Activated CD8-positive, alpha-beta memory T cell treated with anti-CD3 and anti-CD28 coated beads for 36 hours (primary cell): Measurements from ENCODE around the gene BAHCC1. TPM values are rescaled to one million over a fixed set of nuclear protein-coding genes. Genes with fewer than 3 reads are reported as not detected.

Source experiments
- CTCF ChIA-PET: fragments of 350-600 bp; sonication (Branson Sonifier 250); formaldehyde crosslinking; loops from one replicate; lab custom pipeline; 2021; ENCODE audit warnings: antibody characterized with exemption; lab: Charles Lee
- POLR2A ChIA-PET: fragments of 350-600 bp; sonication (Branson Sonifier 250); formaldehyde crosslinking; loops from one replicate; lab custom pipeline; 2021; ENCODE audit warnings: antibody characterized with exemption; lab: Charles Lee
- total RNA-seq, 2 experiments: library from RNA; stranded (reverse); gene quantifications; one replicate each; pipeline ENCODE4 v1.2.3, GENCODE V29; 2021

Gene BAHCC1
- total RNA-seq, 2 experiments from 2014 or later = not detected

DNA sequence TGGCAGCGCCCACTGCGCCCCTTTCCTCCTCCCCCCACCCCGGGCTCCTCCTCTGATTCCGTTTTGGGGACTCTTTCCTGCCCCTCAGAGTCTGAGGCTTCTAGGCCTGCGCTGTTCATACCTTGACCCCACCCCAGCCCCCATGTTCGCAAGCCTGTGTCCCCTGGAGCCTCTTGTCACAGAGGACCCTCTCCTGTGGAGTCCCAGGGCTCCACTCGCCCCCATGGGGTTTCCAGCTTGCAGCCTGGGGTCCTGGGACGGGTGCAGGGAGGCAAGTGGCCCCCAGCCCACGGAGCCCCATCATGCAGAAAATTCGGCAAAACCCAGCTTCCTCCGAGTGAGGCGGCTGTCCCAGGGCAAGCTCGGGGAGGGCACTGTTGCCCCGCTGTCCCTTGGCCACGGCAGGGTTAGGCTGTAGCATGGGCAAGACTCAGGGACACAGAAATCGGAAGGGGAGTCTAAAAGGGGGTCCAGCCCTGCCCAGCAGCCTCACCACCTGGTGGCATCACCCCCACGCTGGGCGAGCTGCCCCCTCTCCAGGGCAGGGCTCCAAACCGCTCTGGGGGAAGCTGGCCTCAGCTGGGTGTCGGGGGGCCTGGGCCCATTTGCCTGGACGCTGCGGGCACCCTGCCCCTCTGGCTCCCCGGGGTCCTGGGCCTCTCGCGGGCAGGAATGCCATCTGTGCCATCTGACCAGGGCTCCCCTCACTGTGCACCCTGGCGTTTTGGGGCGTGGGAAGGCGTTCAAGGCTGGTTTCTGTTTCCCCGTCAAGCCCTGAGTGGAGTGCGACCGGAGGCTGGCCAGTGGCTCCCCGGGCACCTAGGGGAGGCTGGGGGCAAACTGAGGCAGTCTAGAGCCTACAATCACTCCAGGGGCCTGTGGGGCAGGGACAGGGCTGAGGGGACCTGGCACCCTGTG lies 11.5 kb upstream of the BAHCC1 start:
- CTCF ChIA-PET = no interaction called here
- POLR2A ChIA-PET = no interaction called here

DNA sequence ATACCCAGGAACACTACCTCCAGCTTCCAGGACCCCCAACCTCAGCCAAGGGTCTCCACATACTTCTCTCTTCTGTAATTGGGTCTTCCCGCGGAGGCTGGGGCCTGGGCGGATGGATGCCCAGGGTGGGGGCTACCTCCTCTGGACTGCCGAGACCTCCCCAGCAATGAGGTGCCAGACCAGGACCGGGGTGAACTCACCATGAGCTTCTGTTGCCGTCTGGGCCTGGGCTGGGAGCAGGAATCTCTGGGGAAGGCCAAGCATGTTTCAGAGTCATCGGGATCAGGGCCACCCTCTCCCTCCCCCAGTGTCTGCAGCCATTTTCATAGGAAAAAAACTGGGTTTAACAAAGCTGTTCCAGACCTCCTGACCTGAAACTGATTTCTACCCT lies 10.3 kb upstream of the BAHCC1 start:
- ChIA-PET POLR2A (no interaction called here), CTCF (interaction anchor here (0.6 to 1.1 kb wide), 2 partner anchors 20 to 100 kb away, joined by 3 read pairs; no protein-coding TSS in a partner anchor)

DNA sequence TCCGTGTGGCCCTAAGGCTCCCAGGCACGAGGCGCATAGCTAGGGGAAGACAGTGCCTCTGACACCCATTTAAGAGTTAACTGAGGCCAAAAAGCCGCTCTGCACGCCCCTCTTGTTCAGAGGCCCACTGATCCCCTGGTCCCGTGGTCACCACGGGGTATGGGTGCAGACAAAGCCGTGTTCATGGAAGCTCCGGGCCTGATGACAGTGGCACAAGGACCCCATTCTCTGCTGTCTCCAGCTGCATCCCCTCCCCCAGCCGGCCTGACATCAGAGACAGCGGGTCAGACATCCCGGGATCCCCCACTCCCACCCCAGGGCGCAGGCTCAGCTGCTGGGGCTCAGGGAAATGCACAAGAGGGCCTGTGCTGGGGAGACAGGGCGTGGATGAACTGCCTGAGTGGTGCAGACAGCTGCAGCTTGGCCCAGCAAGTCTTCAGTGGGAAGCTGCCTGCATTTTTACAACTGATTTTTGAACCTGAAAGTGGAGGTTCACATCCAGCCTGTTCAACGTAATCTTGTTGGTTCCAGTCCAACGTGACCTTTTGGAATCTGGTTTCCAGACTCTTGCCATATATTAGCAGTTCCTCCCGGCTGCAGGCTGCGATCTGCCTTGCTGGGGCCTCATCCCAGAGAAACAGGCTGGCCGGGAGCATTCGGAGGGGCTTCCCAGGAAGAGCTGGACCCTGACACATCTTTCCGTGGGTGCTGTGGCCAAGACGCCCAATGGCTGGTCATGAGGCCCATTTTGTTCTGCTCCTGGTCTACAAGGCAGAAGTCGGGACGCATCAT lies 9.7 kb upstream of the BAHCC1 start:
- CTCF ChIA-PET = interaction anchor here (1.1 to 1.2 kb wide), 2 partner anchors 20 to 51 kb away, joined by 3 read pairs; no protein-coding TSS in a partner anchor
- POLR2A ChIA-PET = no interaction called here

DNA sequence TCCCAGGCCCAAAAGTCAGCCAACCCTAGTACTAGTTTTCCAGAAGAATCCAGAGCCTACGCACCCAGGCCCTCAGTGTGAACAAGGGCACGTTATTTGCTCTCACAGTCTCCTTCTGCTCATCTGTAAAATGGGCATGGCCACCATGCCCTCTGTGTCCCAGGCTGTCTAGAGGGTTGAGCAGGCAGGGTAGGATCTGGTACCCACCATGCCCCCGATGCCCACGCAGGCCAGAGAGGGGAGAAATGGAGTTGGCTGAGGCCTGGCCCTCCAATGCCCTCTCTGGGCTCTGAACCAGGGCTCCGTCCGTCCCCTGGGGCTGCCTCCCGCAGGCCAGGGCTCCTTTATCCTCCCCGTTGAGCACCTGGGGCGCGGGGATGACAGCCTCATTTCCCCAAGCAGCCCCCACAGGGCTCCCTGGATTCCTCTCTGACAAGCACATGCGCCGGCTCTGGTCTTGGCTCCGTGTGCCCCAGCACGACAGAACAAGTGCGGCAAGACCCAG lies 9.1 kb upstream of the BAHCC1 start:
- ChIA-PET POLR2A (no interaction called here), CTCF (interaction anchor here (1.2 kb wide), 1 partner anchor 51 kb away, joined by 3 read pairs; no protein-coding TSS in a partner anchor)

DNA sequence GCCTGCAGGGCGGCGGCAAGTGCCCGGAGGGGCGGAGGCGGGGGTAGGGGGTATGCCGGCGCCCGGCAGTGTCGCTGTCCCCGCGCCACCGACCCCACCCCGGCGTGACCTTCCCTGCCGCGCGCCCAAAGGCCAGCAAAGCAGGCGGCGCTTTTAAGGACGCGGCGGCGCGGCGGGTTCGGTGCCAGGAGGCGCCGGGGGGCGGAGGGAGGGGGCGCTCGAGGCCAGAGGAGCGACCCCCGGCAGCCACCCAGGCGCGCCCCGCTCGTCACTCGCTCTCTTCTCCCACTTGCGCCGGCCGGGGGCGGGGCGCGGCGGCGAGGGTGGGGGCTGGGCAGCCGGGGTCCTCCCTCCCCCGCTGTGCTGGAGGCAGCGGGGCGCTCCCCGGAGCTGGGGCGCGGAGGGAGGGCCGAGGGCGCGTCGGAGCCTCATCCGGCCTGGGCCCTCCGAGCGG lies 8.6 kb upstream of the BAHCC1 start:
- POLR2A ChIA-PET = no interaction called here
- CTCF ChIA-PET = no interaction called here

DNA sequence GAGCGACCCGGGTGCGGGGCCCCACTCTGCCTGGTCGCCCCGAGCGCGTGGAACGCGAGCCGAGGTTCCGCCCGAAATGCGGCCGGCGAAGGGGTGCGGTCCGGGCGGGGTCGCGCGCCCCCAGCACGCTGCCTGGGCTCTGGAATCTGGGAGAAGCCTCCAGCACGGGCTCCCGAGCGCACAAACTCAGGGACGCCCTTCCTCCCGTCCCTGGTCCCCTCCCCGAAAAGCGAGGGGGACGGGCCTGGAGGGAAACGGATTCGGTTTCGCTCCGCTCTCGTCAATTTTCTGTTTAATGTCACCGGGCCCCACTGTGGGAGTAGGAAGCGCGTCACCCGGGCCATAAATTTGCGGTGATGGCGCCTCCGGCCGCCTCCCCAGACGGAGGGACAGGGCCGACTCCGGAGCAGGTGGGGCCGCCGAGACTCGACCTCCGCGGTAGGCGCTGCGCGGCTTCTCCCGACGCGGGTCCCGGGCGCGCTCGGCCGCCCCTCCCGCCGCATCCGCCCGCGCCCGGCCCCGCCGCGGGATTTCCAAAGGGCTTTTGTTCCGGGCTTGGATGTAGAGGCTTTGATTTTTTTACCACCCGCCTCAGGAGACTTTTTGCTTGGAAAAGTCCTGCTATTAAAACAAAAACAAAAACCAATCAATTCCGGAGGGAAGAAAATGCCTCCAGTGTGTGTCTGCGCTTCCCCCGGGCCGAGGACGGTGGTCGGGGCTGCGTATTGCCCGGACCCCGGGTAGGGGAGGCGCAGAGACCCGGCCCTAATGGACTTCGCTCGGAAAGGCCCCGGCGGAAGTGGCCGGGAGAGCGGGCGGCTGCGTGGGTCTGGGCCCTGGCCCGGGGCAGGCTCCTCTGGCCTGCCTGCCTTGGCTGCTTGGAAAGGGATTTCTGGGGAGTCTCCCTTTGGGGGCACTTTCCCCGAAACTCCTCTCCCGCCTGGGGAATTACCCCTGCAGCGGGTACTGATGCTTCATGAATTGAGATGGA lies 7.9 kb upstream of the BAHCC1 start:
- ChIA-PET CTCF (no interaction called here), POLR2A (no interaction called here)

DNA sequence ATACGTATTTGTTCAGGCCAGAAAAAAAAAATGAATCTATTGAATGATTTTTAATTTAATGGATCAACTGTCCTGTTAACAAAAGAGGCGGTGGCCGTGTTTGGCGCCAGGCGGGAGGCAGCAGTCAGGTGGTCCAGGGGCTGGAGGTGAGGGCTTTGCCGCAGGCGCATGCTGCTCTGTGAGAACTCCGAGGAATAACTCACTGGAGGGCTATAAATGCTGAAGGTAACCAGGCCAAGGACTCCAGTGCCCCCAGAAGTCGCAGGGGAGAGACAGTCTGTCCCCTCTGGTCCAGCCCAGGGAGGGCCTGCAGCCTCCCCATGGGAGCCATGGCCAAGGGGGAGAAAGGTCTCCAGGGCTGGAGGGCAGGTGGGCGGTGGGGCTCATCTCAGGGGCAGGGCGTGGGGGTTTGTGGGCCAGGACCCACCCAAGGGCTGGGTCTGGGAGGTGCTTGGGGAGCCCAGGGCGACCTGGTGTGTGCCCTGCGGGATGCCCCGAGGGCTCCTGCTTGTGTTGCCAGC lies 7.1 kb upstream of the BAHCC1 start:
- ChIA-PET POLR2A (no interaction called here), CTCF (no interaction called here)

DNA sequence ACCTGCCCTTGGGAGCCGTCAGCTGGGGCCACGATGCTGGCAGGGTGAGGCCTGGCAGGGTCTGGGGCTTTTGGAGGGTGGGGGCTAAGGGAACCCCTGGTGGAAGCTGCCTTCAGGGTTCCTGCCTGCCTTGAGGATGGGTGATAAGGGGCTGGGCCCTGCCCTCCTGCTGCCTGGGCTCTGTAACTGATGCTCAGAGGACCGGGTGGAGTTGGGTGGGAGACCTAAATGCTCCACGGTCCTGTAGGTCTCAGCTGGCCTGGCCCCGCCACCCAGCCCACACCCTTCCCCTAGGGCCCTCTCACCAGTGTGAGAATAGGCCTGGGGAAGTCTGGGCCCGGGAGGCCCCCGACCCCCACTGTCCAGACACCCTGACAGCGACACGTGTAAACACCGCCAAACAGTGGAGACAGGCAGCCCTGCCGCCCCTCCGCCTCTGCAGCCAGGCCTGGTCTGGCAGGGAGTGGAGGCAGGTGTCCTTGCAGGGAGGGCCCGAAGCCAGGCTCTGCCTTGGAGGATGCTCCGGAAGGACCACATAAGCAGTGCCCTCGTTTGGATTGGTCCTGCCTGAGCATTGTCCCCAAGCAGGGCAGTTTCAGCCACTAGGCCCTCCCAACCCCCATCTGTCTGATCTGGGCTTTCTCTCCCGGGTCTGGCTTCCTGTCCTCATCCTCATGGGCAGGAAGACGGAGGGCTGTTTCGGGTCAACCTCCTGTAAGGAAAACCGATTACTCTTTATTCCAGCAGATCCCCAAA lies 6.5 kb upstream of the BAHCC1 start:
- ChIA-PET CTCF (no interaction called here), POLR2A (no interaction called here)

DNA sequence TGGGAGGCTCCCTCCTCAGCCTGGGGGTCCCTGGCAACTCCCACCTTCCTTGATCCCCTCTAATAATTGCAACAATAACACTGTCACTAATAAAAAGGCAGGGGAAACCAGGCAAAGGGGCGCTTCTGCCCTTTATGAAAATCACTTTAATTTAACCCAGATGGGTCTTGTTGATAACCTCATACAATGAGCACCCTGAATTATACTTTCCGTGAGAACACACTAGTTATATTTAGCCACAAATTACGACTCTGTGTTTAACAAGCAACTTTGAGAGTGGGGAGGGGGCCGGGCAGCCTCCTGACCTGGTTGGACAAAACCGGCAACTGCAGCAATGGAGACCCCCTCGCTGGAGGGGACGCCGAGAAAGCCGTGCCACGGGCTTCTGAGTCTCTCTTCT lies 5.7 kb upstream of the BAHCC1 start:
- POLR2A ChIA-PET = no interaction called here
- CTCF ChIA-PET = no interaction called here

DNA sequence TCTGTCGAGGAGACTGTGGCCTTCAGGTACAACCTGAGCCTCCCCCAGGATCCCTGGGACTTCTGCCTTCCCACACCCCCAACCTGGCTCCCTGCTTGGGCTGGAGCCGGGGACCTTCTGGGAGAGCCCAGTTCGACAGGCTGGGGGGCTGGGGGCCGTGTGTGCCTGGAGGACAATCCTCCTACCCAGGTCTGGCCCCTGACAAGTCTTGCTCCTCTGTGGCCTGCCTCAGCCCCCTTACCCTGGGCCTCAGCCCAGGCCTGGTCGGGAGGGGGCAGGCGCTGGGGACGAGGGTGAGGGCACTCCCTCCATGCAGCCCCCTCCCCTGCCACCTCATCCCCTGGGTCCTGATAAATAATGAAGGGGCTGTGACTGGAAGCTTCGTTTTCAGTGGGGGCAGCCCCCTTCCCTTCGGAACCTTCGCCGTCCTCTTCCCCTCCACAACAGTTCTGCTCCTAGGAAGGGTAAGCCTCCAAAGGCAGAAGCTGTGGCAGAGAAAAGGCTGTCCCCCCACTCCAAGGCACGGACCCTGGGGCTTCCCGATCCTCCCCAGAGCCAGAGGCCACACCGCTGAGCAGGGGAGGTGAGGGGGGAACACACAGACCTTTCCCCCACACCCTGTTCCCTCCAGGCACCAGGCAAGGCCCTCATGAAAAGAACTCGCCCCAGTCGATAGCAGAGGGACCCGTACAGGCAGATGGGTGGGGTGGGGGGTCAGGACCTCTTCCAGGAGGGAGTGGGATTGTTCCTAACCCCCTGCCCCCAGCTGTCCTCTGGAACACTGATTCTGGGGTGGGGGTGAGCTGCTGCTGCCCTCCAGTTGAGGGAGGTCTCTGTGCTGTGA lies 5.0 kb upstream of the BAHCC1 start:
- CTCF ChIA-PET = no interaction called here
- POLR2A ChIA-PET = no interaction called here

DNA sequence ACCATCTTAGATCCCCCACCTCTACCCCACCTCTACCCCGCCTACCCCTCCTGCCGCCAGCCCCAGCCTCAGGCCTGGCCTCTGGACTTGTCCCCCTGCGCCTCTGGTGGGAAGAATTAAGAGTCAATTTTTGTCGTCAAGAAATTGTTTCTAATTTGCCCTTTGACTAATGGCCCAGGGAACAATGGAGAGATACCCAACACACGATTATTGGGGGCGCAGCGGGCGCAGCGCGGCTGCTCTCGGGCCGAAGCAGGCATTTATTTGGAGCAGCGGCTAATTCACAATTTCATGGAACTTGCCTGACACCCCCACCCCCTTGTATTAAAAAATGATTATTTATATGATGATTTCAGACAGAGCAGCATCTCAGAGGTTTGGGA lies 4.4 kb upstream of the BAHCC1 start:
- ChIA-PET POLR2A (no interaction called here), CTCF (no interaction called here)

DNA sequence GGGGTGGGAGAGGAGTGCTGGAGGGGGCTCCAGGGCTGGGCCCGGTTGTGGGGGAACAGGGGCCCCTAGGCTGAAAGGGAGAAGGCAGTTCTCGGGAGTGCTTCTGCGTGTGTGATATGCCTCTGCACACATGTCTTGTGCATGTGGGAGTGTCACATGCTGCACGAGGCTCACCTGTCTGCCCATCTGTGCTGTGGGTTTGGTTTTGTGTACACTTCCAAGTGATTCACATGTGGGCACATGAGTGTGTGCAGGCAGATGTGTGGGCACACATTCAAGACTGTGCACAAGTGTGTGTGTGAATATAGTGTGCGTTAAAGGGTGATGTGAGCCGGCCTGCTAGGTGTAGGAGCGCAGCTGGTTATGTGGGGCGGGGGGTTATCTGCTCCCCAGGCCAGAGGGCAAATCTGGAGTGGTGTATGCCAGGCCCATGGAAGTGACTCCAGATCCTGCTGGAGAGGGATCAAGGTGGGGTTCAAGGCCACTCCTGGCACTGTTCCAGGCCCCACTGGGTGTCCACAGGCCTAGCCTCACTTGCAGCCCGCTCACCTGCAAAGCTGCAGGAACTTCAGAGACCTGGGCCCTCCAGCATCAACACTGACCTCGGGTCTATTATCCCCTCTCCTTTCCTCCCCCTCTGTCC lies 3.8 kb upstream of the BAHCC1 start:
- CTCF ChIA-PET = interaction anchor here (0.6 to 0.7 kb wide), 2 partner anchors 27 to 418 kb away, joined by 3 read pairs; no protein-coding TSS in a partner anchor
- POLR2A ChIA-PET = no interaction called here

DNA sequence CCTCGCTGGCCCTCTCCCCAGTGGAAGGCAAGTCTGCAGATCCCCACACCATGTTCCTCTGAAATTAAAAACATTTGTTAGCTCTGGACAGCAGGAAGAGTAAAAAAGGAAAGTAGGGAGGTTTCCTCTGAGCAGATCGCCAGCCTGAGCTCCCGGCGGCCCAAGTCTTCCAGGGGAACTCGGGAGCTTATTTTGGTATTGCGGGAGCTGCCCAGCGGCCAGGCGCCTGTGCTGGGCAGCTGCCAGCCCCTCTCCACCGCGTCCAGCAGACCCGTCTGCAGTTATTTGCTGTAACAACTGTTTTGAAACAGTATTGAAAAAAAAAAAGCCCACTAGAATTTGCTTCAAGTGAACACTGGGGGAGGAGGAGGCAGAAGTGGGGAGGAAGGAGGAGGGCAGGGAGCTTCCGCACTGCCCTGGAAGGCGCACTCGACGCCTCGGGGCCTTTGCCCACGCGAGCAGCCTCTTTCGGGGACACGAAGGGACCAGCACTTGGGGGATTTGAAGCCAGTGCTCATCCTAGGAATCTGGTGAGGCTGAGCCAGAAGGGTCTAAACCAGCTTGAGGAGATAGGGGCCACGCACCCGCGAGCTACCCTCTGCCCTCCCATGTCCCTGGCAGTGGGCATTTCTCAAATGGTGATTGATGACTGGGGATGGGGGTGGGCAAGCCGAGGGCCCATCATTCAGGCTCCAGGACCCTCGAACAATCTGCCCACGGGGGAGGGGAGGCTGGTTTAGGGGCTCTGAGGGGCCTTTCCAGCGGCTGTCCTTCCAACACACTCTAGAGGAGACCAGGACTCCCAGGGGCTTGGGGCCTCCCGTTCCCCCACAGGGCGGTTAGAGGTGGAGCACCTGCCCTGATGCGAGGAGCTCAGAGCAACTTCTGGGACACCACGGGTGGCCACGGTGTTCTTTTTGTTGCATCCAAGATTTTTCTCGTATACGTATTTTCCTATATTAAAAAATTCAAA lies 3.0 kb upstream of the BAHCC1 start:
- ChIA-PET POLR2A (no interaction called here), CTCF (interaction anchor here (0.6 to 0.7 kb wide), 2 partner anchors 27 to 419 kb away, joined by 3 read pairs; no protein-coding TSS in a partner anchor)

DNA sequence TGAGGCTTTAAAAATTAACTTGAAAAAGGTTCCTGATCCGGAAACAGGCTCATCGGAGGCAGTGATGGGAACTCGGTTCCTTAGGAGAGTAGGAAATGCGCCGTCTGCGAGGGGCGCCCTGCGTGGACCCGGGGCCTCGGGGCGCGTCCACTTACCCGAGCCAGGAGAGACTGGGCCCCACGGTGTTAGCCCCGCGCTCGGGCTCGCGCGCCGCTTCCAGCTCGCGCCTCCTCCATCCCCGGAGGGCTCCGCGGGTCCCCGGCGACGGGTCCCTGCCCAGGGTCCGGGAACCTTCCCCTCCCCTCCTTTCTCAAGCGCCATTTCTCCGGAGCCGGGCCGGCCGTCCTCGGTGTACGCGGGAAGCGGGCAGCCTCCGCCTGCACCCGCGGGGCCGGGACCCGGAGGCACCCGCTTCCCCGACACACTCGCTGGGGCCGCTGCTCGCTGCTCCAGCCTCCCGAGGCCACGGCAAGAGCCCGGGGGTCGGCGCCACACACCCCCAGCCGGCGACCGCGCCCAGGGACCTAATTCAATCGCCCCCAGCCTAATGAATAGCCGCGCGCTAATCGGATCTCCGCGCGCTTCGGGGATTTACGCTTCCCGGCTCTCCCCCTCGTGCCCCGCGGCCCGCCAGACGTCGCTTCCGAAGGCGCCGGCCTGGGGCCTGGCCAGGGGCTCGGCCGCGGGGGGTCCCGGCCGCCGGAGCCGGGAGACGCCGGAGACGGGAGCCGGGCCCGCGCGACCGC lies 2.2 kb upstream of the BAHCC1 start:
- POLR2A ChIA-PET = no interaction called here

More for the DNA sequence above, 2.2 kb upstream of the BAHCC1 start:
- CTCF ChIA-PET = no interaction called here
